ENCODE results near the gene ZFYVE28.

ZFYVE28 gene

DNA sequence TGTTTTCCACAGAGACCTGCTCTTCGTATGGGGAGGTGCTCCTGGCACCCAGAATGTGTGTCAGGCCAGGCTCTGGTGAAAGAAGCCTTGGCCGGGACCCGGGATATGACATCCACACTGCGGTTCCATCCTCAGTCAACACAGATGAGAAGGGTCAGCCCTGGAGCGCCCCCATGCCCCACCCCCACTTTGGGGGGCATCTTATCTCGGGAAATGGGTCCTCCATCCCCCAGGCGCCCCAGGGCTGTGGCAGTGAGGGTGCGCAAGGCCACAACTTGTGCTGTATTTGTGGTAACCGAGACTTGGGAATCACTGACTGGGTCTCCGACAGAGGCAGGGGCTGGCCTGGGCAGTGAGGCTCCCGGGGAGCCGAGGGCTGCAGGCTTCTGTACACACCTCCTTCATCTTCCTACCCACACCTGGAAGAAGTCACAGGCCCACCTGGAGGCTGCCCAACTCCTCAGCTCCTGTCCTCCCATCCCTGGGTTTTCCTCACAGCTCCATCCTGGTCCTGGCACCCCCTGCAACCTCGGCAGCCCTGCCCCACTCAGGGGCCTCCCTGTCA, 8.3 kb upstream of the ZFYVE28 start:
- no peak for DNase-seq

DNA sequence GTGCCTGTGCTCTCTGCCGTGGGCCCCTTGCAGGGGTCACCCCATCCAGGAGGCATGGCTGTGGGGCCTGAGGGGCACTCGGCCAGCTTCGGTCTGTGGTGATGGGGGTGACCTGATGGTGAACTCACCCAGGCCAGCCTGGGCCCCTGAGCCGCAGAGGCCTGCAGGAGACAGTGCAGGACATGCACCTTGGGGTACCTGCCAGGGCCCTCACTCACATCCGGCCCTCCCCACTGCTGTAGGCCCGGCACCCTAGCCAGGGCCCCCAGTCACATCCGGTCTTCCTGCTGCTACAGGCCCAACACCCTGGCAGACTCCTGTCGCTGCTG, 7.6 kb upstream of the ZFYVE28 start:
- no peak for DNase-seq

DNA sequence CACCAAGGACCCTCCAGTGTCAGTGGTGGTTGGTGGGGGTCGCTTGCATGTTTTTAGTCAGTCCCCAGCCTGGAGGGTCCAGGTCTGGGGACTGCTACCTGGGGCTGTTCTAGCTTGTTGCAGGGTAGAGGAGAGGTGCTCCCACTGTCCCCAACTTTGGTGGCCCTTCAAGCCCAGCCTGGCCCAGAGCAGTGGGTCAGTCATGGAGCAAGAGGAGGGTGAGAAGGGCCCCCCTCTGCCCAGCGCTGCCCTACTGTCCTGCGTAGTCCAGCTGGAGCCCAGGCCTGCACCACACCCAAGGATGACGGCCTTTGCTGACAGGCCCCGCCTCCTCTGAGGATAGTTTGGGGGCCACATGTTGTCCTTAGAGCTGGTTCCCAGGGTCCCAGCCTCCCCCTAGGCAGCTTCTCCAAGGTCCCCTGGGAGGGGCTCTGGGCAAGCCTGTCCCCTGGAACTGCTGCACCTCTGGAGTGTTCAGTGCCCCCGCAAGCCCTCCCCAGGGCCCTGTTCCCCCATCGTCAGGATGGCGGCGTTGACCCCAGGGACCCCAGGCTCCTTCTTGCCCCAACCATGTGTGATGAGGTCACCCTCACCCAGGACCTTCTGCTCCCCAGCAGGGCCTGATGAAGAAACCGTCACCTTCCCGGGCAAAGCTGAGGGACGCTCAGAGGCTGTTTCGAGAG, 7.1 kb upstream of the ZFYVE28 start:
- no peak for DNase-seq

DNA sequence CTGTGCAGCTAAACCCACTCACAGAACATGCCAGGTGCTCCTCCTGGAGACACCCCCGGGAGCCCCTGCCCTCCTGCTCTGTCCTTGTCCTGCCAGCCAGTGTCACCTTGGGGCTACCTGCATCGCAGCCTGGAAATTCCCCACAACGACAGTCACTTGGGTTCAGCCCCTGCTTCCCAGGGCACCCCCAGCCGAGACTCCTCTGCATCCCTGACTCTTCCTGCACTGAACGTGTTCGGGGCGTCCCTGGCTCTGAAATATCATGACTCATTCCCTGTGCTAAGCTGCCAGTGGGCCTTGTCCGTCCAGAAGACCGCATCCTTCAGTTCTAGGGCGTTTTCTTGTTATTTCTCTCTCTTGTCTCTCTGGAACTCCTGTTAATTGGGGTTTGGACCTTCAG, 6.1 kb upstream of the ZFYVE28 start:
- no peak for DNase-seq

DNA sequence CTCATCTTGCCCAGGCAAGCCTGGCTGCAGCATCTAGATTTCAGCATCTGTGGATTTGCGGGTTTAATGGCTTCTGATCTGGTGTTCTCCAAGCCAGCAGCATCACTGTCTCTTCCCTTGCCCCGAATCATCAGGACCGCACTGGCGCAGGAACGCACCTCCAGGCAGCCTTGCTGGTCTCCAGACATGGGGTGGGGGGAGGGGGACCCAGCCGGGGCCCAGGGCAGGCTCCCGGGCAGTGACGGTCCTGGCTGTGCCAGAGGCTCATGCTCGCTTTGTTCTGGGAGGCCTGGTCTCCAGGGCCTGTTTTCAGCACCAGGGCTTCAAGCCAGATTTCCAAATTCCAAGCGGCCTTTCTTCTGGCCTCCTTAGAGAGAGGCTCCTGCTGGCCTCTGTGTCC, 5.2 kb upstream of the ZFYVE28 start:
- no peak for DNase-seq

DNA sequence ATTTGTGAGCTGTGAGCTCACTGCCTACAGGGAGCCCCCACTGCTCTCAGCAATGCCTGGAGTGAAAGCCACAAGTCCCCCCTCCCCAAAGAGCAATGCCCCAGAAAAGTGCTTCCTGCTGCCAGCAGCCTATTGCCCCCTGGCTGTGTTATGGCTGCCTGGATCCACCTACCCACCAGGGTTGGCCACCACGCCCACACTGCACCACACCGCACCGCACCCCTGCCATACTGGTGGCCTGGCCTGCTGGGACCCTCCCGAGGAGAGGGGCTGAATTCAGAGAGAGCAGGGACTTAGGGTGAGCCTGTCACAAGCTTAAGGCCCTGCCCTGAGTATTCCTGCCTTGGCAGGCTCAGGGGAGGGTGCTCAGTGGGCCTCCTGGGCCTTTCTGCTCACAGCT, 4.6 kb upstream of the ZFYVE28 start:
- no peak for DNase-seq

DNA sequence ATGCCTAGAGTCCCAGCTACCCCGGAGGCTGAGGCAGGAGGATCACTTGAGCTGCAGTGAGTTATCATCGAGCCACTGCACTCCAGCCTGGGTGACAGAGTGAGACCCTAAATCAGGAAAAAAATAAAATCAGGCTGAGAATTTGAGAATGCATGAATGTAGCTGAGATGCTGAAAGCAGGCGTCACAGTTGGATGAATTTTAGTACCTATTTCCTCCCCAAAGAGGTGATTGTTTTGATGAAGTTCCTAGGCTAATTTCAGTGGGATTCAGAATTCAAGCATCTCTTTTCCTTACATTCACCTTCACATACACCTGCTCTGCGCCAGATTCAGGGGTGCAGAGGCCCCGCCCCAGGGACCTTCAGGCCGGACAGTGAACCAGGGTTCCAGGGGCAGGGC, 3.5 kb upstream of the ZFYVE28 start:
- DNase-seq: no peak

DNA sequence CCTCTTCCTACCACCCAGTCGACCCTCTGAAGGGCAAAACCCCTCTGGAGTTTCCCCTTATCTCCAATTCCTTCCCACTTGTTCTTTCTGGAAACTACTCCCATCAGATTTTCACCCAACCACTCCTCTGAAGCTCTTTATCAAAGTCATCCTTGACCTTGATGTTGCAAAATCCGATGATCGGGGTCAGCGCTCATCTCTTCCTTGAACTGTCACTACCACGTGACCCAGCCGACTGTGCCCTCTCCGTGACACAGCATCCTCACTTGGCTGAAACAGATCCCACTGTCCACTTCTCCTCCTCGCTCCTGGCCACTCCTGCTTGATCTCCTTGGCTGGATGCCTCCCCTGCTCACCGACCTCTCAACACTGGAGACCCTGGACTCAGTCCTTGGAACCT, 1.4 kb upstream of the ZFYVE28 start:
- DNase-seq: no peak

DNA sequence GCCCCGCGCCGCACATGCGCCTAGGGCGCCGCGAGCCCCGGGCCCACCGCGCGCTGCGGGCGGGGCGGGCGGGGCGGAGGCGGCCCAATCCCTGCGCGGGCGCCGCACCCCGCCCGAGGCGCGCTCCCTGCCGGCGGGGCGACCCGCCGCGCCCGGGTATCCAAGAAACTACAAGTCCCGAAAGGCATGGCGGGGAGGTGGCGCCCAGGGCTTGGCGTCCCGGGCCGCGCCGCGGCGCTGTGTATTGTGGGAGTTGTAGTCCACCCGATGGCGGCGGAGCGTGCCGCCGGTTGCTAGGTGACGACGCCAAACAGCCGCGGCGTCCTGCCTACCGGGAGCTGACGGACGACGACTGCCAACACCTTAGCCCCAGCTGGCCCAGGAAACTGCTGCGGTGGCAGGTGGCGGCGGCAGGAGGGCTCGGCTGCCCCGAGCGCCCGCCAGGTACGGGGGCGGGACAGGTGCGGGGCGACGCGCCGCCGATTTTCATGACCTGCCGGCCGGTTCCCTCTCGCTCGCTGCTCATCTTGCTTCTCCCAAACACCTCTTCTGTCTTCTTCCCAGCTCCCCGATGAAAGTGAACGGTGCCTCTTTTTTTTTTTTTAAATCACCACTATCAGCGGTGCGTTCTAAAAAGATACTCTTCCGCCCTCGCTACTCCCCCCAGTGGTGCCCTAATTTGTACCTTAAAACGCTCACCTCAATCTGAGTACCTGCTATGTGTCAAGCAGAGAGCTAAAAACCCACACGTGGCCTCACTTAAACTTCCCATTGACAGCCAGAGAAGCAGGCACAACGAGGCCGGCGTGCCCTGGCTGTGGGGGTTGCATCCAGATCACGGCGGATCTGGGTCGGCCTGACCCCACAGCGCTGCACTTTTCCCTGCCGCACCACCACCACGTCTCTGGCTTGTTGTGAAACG, 466 bp upstream of the ZFYVE28 start, which contains the start of gene CFAP99:
CFAP99 (plus strand) TSS at position 306 of the 922 bp plus-strand sequence.
- DNase-seq: peak; percentile 48

DNA sequence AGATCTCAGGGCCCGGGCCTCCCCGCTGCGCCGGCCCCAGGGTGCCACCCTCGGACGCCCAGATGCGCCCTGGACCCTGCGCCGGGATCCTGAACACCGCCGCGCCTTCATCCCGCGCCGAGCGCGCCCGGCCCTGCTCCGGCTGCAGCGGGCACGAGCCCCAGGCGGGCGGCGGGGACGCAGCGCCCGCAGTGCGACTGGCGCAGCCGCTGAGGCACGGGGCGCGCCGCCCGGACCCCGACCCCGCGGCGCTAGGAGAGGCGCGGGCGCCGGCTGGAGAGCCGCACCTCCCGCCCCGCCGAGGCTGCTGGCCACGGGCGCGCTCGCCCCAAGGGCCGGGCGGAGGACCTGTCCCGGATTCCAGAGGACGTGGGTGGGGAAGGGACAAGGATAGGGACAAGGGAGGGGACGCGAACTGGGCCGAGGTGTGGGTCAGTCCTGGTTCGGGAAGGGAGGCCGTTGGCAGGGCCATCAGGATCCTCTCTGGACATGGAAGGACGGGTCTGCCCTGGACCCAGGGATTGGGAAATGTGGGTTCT, 1.1 kb downstream of the ZFYVE28 start:
- no peak for DNase-seq

DNA sequence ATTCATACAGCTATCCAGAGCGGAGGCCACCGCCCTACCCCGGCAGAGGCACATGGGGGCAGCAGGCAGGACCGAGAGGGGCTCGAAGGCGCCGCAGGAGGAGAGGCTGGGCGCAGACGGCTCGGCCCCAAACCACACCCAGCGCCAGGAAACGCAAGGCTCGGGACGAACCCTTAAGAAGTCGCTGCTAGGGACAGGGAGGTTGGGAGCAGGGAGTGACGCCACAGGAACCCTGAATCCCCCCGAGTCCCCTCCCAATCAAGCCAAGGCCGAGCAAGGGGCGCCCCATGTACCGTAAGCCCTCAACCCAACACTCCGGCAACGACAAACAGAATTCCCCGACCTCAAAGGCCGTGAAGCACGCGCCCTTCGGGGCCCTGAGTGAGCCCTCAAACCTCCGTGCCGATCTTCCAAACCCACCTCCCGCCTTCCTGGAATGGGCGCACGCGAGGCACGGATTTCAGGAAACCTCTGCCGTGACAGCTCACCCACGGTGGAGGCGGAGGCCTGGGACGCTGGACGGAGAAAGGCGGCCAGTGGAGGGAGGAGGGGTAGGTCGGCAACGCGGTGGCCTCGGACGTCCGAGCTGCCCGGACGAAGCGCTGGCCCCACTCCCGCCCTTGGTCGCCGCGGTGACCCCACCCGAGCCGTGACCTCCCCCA, 1.8 kb downstream of the ZFYVE28 start:
- no peak for DNase-seq

DNA sequence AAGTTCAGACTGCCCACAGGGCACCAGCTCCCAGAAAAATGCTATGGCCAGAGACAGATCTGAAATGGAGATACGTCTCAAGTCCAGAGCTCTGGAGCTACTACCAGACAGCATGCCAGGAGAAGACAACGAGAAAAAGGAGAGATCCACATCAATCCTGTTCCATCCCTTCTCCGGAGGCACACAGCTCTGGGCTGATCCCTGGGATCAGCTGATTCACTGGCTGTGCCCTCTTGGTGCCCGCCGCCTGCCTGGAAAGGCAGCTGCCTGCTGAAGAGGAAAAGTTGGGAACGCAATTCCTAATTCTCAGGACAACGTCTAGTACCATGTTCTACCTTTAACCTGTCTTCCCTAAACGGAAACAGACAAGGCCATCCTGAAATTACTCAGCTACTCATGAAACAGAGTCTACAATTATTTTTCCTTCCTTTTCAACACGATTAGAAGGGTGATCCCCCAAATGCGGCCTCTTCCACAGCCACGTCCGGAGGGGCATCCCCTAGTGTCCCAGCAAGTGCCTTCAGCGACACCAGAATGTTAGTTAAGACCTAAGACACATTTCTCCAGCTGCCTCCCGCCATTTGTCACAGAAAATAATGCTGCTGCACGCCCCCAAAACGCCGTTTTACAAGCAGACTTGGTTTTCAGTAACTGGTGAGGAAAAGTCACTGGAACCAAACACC, 2.4 kb downstream of the ZFYVE28 start:
- DNase-seq: no peak

DNA sequence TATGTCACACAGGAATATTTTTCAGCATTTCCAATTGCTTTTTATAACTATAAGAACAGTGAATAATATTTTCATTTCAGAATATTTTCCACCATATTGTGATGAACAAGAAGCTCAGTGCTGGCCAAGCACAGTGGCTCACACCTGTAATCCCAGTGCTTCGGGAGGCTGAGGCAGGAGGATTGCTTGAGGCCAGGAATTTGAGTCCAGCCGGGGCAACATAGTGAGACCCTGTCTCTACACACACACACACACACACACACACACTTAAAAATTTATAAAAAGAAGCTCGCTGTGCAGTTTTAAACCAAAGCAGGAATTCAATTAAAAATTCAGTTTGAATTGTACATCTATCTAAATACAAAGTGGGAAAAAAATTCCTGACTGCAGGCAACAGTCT, 3.2 kb downstream of the ZFYVE28 start:
- no peak for DNase-seq

DNA sequence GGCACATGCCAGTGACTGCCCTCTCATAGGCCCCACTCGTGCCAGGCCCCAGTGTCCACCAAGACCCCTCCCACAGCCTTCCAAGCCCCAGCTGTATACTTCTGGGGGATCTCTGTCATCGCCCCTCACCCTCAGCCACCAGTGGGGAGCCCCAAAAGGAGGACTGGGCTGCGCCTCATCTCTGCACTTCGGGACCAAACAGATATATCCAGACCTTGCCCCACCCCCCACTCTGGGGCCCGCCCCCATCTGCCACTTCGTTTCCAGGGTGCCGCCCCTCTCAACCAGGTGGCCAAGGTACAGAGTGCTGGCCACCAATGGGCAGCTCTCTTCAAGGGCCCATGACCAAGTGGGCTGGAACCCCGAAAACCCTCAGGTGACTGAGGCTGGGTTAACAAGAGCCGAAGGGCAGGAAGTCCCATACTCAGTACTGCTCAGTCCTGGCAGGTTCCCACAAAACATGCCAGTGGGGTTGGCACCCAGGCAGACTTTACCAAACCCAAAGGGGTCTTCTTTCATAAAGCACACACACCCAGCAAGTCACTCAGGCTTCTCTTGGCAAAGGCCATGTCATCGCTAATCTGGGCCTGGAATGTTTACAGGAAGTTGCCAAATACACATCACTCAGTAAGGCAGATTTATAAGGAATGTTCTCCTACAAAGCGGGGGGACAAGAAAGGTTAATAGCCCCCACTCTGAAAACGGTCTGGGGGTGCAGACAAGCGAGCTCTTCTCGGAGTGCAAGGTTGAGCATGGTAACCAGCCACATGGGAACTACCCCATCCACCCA, 4.4 kb downstream of the ZFYVE28 start:
- no peak for DNase-seq

DNA sequence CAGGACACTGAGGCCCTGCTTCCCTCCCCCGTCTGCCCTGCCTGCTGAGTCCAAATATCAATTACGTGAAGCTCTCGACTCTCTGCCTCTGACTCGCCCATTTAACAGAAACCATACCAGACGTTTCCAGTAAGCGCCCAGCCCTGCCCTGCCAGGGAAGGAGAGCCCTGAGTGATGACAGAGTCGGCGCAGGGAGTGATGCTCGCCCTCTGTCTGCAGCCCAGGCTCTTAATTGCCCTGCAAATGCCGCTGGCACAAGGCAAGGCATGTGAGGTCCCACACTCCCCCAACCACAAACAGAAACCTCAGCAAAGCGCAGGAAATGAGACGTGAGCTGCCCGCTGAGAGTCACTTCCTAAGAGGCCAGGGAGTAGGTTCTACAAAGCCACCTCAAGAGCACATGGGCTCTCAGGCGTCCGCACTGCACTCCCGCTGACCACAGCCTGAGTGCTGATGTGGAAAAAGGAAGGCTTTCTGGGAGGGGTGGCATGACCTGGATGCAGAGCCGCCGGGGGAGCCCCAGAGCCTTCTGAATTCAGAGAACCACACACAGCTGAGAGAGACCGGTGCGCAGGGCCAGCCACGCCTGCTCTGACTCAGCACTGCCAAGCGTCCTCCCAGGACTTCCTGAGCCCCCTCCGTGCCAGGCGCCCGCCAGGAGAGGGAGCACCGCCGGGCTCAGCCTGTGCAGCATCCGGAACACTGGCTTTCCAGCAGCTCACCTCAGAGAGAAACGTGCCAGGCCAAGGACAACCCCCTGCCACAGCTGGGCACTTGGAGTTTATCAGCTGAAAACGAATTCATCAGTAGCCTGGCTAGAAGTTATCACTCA, 5.3 kb downstream of the ZFYVE28 start:
- DNase-seq: no peak

DNA sequence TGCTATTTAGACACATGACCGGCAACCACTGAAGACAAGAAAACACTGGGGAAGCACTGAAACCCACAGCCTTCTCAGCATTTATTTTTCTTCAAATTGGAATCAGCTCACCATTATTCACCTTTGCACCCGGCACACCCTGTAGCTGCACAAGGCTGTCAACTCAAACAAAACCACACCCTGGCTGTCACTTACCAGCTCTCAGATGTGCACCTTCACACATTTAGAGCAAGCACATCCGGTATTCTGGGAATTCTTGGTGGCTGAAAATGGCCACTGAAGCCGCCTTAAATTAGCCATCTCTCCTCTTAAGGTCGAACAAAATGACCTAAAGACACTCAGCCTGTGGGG, 5.9 kb downstream of the ZFYVE28 start:
- no peak for DNase-seq

DNA sequence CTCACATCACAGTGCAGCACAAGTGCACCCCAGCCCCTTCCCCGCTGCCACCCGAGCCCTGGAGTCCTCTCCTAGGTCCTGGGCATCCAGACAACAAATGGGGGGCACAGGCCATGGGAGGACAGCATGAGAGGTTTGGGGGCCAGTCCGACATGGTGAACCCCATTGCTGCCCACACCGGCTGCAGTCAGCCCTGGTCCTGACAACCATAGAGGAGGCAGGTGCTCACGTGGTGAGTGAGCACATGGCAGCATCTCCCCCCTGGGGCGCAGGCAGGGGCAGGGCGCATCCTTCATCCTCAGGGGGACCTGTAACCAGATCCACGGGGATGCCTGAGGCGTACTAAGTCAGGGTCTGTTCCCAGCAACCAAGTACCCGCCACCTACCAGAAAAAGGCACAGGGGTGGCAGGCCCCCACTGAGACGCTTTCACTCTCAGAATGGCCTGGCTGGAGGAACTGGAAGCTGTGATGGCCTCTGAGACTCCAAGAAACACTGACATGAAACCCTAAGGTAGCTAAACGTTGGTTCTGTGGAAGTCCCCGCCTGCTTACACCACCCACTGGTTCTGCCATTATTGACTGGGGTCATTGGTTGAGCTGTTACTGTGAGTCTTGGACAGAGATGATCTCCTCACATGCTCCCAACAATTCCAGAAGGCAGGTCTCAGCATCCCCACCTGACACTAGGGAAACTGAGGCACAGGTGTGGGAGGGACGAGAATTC, 6.5 kb downstream of the ZFYVE28 start:
- no peak for DNase-seq

DNA sequence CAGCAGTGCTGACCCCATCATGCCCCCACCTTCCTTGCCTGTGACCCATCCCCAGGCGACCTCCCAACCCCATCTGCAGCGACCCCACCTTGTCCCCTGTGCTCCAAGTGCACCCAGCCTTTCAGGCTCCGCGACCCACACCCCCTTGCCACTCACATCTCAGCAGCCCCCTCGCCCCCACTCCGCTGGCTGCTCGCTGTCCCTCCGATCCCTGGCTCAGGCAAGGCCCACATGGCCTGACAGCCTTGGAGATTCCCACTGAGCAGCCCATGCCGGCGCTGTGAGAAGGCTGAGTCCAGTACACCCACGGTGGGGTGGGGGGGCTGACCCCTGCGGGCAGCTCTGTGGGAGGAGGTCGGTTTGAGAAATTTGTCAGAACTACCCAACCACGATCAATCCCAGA, 9.1 kb downstream of the ZFYVE28 start:
- no peak for DNase-seq

DNA sequence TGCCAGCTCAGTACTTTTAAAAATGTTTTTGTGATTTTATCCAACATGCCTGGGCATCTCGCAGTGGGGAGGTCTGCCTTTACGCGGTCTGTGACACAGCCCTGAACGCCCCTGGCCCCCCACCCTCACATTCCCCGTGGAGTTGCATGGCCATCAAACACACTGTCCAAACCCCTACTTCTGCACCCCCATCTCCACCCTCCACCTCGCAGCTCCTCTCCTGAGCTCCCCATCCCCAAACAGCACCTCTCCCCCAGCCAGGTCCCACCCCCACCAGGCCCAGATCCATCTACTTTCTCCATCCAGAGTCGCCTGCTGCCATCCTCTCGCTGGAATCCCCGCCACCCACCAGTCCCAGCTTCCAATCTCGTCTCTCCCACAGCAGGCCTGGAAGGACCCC, 9.5 kb downstream of the ZFYVE28 start:
- no peak for DNase-seq

DNA sequence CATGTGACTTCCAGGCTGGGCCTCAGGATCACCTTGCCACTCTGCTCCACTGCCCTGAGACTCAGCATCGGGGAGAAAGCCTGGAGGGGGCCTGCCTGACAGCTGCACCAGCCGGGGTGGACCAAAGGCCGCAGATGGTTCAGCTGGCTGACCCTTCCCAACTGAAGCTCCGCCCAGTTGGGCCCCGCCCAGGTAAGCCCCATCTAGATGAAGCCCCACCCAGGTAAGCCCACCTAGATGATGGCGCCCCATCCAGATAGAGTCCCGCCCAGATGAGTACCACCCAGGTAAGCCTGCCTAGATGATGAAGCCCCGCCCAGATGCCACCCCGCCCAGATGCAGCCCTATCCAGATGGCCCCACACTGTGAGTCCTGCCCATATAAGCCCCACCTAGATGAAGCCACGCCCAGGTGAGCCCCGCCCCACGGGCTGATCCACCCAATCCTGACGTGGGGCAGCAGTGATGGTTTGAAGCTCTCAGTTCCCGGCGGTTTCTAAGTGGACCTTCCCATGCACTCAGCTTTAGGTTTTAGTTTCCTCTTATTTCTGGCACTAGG, 10.0 kb downstream of the ZFYVE28 start:
- no peak for DNase-seq
